Astrocyte of the spinal cord (primary cell): ENCODE measurements around the gene DEFB119.

Source experiments
- DNase-seq: peaks from one replicate; pipeline ENCODE4 v3.0.0; 2011; ENCODE audit warnings: low read depth, low spot score
- H3K4me3 ChIP-seq: 2 replicates; pipeline ENCODE4 v1.5.1; 2011; ENCODE audit warnings: low read depth, mild to moderate bottlenecking, low read length, moderate library complexity
- in situ Hi-C: cut with HindIII; loops from 2 replicates; pipeline ENCODE4 v1.10.0; 2017; ENCODE audit warnings: low sequenced_read_pairs
- TF ChIP-seq, protein P1 (sequence below): IDR thresholded peaks from 2 replicates; pipeline ENCODE4 v1.5.1; 2012; ENCODE audit warnings: low read depth, mild to moderate bottlenecking, low read length, inconsistent platforms

Gene DEFB119

DNA sequence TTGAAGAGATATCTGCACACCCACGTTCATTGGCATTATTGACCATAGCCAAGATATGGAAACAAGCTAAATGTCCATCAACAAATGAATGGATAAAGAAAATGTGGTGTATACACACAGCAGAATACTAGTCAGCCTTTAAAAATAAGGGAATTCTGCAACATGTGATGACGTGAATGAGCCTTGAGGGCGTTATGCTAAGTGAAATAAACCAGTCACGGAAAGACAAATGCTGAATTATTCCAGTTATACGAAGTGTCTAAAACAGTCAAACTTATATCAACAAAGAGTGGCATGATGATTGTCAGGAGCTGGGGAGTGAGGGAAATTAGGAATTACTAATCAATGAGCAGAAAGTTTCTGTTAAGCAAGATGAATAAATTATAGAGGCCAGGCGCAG is 24.0 kb upstream of the DEFB119 start:
- TF ChIP-seq, protein P1, sequence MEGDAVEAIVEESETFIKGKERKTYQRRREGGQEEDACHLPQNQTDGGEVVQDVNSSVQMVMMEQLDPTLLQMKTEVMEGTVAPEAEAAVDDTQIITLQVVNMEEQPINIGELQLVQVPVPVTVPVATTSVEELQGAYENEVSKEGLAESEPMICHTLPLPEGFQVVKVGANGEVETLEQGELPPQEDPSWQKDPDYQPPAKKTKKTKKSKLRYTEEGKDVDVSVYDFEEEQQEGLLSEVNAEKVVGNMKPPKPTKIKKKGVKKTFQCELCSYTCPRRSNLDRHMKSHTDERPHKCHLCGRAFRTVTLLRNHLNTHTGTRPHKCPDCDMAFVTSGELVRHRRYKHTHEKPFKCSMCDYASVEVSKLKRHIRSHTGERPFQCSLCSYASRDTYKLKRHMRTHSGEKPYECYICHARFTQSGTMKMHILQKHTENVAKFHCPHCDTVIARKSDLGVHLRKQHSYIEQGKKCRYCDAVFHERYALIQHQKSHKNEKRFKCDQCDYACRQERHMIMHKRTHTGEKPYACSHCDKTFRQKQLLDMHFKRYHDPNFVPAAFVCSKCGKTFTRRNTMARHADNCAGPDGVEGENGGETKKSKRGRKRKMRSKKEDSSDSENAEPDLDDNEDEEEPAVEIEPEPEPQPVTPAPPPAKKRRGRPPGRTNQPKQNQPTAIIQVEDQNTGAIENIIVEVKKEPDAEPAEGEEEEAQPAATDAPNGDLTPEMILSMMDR = no peak
- in situ Hi-C loops = no loop called here
- no peak overlapping the region for H3K4me3 ChIP-seq
- DNase-seq = no peak

DNA sequence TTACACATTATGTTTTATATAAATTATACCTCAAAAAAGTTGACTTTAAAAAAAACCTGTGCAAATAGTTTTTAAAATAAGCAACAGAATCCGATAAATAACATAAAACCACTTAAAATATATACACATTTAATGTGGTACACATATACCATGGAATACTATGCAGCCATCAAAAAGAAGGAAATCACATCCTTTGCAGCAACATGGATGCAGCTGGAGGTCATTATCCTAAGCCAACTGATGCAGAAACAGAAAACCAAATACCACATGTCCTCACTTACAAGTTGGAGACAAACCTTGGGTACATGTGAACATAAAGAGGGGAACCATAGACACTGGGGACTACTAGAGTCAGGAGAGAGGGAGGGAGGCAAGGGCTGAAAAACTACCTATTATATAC is 19.6 kb upstream of the DEFB119 start:
- DNase-seq = no peak
- in situ Hi-C loops = no loop called here
- no peak overlapping the region for H3K4me3 ChIP-seq
- TF ChIP-seq, protein P1 = no peak

DNA sequence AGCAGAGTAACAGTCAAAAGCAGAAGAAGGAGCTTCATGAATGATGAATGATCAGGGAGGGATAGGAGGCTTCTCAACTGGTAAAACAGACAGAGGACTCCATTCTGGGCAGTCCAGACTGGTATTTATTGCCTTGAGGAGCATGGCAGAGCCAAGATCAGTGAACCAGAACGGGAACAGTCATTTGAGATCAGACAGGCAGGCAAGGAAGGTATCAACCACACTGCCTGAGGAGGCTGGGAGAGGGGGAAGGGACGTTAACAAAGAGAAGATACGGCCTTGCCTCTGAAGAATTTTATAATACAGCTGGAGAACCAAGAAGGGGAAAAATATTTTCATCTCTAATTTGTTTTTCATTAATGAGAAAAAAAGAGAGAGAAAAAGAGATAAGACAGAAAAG is 15.7 kb upstream of the DEFB119 start, which contains the start of gene DEFB121:
Gene DEFB121, minus strand, starts transcription at position 101 of the 400 bp plus-strand sequence. Its CDS starts 63 bp downstream, at position 38.
- no peak within 1 kb of the TSS for H3K4me3 ChIP-seq
- TF ChIP-seq, protein P1 = no peak
- no peak for DNase-seq
- in situ Hi-C loops = no loop called here

DNA sequence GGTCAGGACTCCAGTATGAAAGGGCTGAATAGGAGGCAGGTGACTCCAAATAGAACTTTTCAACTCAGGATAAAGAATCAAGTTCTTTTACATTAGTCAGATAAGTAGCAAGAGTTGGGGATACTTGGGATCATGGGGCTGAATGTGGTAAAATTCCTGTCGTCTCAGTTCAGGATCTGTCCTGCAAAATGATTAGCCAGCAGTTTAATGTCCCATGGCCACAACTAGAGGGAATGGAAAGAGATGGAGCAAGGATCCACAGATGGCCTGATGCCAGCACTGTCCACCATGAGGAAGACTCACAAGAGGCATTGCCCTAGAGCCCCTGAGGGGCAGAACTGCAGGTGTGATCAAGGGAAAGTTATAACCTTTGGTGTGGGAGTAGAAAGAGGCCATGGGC is 13.5 kb upstream of the DEFB119 start:
- no peak overlapping the region for H3K4me3 ChIP-seq
- TF ChIP-seq, protein P1 = no peak
- in situ Hi-C loops = no loop called here
- no peak for DNase-seq

DNA sequence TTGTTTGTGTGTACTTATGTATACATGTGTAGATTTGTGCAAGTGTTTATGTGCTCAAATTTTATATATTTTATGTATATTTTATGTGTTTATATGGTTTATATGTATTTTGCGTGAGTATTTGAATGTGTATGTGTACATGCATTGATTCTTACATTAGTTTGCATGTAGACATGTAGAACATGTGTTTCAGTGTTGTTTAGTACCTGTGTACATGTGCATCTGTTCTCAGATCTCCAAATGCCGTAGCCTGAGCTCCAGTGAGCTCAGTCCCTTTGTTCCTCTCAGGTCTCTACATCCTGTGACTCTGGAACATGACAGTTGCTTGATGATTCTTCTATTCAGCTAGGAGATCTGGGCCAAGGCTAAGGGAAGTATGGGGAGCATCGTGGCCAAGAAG is 4.5 kb upstream of the DEFB119 start:
- DNase-seq = no peak
- in situ Hi-C loops = no loop called here
- H3K4me3 ChIP-seq = no peak overlapping the region
- TF ChIP-seq, protein P1 = no peak

DNA sequence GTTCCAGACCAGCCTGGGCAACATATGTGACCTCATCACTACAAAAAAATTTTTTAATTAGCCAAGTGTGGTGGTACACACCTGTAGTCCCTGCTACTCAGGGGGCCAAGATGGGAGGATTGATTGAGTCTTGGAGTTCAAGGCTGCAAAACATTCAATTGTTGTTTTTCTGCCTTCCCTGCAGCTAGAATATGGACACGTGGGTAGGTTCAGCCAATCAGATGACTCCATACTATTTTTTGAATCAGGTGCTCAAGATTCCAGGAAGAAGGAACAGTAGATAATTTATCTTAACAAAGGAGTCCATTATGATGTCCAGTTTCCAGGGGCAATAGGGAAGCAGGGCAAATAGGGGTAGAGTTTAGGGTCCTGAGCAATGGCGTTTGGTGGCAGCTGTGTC is 2.4 kb upstream of the DEFB119 start:
- no peak for DNase-seq
- H3K4me3 ChIP-seq = no peak overlapping the region
- in situ Hi-C loops = no loop called here
- TF ChIP-seq, protein P1 = no peak

DNA sequence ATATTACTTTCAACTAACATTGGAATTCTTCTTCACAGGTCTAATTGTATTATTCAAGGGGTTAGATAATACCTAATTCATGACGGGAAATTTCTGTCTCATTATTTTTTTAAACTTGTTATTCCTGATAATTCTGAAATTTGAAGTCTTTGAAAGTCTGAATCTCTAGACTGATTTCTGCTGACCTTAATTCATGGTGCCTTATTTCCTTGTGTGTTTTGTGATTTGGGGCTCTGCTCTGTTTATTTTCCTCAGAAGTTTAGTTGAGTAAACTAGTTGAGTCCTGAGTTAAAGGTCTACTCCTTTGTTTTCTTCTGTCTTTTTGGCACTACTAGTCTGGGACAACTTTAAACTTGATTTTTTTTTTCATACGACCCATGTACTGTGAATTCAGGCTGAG is 16.0 kb downstream of the DEFB119 start:
- no peak overlapping the region for H3K4me3 ChIP-seq
- TF ChIP-seq, protein P1 = no peak
- in situ Hi-C loops = no loop called here
- no peak for DNase-seq
